HCT116 (cell line): ENCODE data around the gene DNM1. TPM values are rescaled to one million over a fixed set of nuclear protein-coding genes. Genes with fewer than 3 reads are reported as not detected.

Experiments
- ATAC-seq: fragments of 200-7000 bp; cut with Tn5 transposase; 2 replicates; pipeline ENCODE4 v1.9.1; 2020; ENCODE audit warnings: mild to moderate bottlenecking, moderate library complexity
- BruUV-seq: library from RNA; stranded (reverse); fragments of 400-500 nt; replicated peaks from 2 replicates; lab custom pipeline; 2021; lab: Mats Ljungman, UMichigan
- CTCF ChIA-PET: fragments of 300-600 bp; sonication (Branson Sonifier 250); formaldehyde crosslinking; loops from one replicate; lab custom pipeline; 2021; ENCODE audit warnings: antibody characterized with exemption; lab: Charles Lee
- POLR2A ChIA-PET: fragments of 300-600, 350-600 bp; sonication (Branson Sonifier 250); formaldehyde crosslinking; loops from one replicate; lab custom pipeline; 2021; ENCODE audit warnings: antibody characterized with exemption; lab: Charles Lee
- RAD21 ChIA-PET, 2 experiments: fragments of 300-600 bp; sonication (Branson Sonifier 250); formaldehyde crosslinking; loops; one replicate each; lab custom pipeline; 2023; ENCODE audit warnings: low total read pairs in 2 of 2; ENCODE audit not compliant: uncharacterized antibody in 2 of 2, unreplicated experiment in 2 of 2, low non-redundant PET in 1 of 2; lab: Charles Lee
- DNase-seq: peaks from one replicate; pipeline ENCODE4 v3.0.0-alpha.2; 2010; ENCODE audit warnings: low read depth, low spot score
- H2AFZ ChIP-seq: fragments of 200-600 bp; shearing (Covaris generic), sonication (generic); 2 replicates; pipeline ENCODE4 v1.6.1; 2017; ENCODE audit warnings: low read depth, mixed run types, mixed read lengths, antibody characterized with exemption, low read length; ENCODE audit not compliant: poor library complexity, severe bottlenecking
- H3K27ac ChIP-seq: 2 replicates; pipeline ENCODE4 v1.5.1; 2012; ENCODE audit warnings: low read depth, low read length
- H3K27me3 ChIP-seq: fragments of 200-600 bp; sonication (generic); 2 replicates; pipeline ENCODE4 v1.6.1; 2016; ENCODE audit warnings: mixed run types, low read length, mixed read lengths; ENCODE audit not compliant: insufficient read depth
- H3K36me3 ChIP-seq, 2 experiments: fragments of 200-500 bp in 1 of 2; fragments of 200-600 bp in 1 of 2; sonication (Bioruptor generic) in 1 of 2; sonication (generic) in 1 of 2; 2 replicates each; pipeline versions ENCODE4 v1.5.1 to v1.6.1; 2014 to 2016; ENCODE audit warnings: low read length in 2 of 2, inconsistent platforms in 1 of 2, mixed read lengths in 1 of 2, mixed run types in 1 of 2; ENCODE audit not compliant: insufficient read depth in 2 of 2, control insufficient read depth in 1 of 2
- H3K4me1 ChIP-seq, 2 experiments: fragments of 200-600 bp in 1 of 2; sonication (generic) in 1 of 2; 2 replicates each; pipeline versions ENCODE4 v1.5.1 to v1.6.1; 2012 to 2017; ENCODE audit warnings: low read length in 2 of 2, inconsistent platforms in 1 of 2, mild to moderate bottlenecking in 1 of 2, mixed read lengths in 1 of 2, mixed run types in 1 of 2, moderate library complexity in 1 of 2; ENCODE audit not compliant: insufficient read depth in 2 of 2, control insufficient read depth in 1 of 2
- H3K4me2 ChIP-seq: fragments of 200-600 bp; sonication (generic); 2 replicates; pipeline ENCODE4 v1.6.1; 2017; ENCODE audit warnings: mixed run types, low read length, mixed read lengths
- H3K4me3 ChIP-seq, 2 experiments: fragments of 200-600 bp in 1 of 2; sonication (generic) in 1 of 2; replicated peaks in 1 of 2; 2 replicates each; pipeline ENCODE4 v1.5.1; 2011 to 2016; ENCODE audit warnings: low read length in 2 of 2, control low read depth in 1 of 2, low read depth in 1 of 2, mild to moderate bottlenecking in 1 of 2, mixed read lengths in 1 of 2, mixed run types in 1 of 2
- H3K79me2 ChIP-seq: fragments of 200-600 bp; sonication (generic); 2 replicates; pipeline ENCODE4 v1.6.1; 2017; ENCODE audit warnings: mild to moderate bottlenecking, mixed run types, low read length, moderate library complexity, mixed read lengths; ENCODE audit not compliant: insufficient read depth
- H3K9ac ChIP-seq: fragments of 200-600 bp; sonication (generic); 2 replicates; pipeline ENCODE4 v1.6.1; 2016; ENCODE audit warnings: low read length, mixed read lengths
- H3K9me2 ChIP-seq: fragments of 200-600 bp; sonication (generic), shearing (Covaris generic); 2 replicates; pipeline ENCODE4 v1.6.1; 2017; ENCODE audit warnings: mixed run types, mild to moderate bottlenecking, moderate library complexity; ENCODE audit not compliant: insufficient read depth
- H3K9me3 ChIP-seq, 2 experiments: fragments of 200-500 bp in 1 of 2; fragments of 200-600 bp in 1 of 2; sonication (Bioruptor generic) in 1 of 2; sonication (generic) in 1 of 2; 2 replicates each; pipeline ENCODE4 v1.6.1; 2014 to 2017; ENCODE audit warnings: low read length in 2 of 2, mixed read lengths in 2 of 2, inconsistent platforms in 1 of 2, low read depth in 1 of 2, mild to moderate bottlenecking in 1 of 2, mixed run types in 1 of 2, moderate library complexity in 1 of 2; ENCODE audit not compliant: control insufficient read depth in 1 of 2, insufficient read depth in 1 of 2
- H4K20me1 ChIP-seq: fragments of 200-600 bp; sonication (generic), shearing (Covaris generic); 2 replicates; pipeline ENCODE4 v1.6.1; 2017; ENCODE audit warnings: mixed run types, mild to moderate bottlenecking, moderate library complexity; ENCODE audit not compliant: insufficient read depth
- ATF3 ChIP-seq: IDR thresholded peaks from 2 replicates; pipeline ENCODE4 v1.6.1; 2012
- CBX3 ChIP-seq: IDR thresholded peaks from 2 replicates; pipeline ENCODE4 v1.6.1; 2012; ENCODE audit warnings: low read depth
- CEBPB ChIP-seq: IDR thresholded peaks from 2 replicates; pipeline ENCODE4 v1.6.1; 2012; ENCODE audit warnings: low read depth
- ELF1 ChIP-seq: IDR thresholded peaks from 2 replicates; pipeline ENCODE4 v1.6.1; 2012; ENCODE audit warnings: low read depth, borderline replicate concordance
- FOSL1 ChIP-seq: IDR thresholded peaks from 2 replicates; pipeline ENCODE4 v1.6.1; 2012; ENCODE audit warnings: low read depth
- POLR2AphosphoS5 ChIP-seq: IDR thresholded peaks from 2 replicates; pipeline ENCODE4 v1.6.1; 2011; ENCODE audit warnings: mild to moderate bottlenecking, low read depth, low read length, moderate library complexity
- RAD21 ChIP-seq: IDR thresholded peaks from 2 replicates; pipeline ENCODE4 v1.6.1; 2012; ENCODE audit warnings: low read depth, mild to moderate bottlenecking
- REST ChIP-seq: IDR thresholded peaks from 2 replicates; pipeline ENCODE4 v1.6.1; 2012; ENCODE audit warnings: low read depth
- SP1 ChIP-seq: IDR thresholded peaks from 2 replicates; pipeline ENCODE4 v1.6.1; 2012; ENCODE audit warnings: low read depth
- SRF ChIP-seq: IDR thresholded peaks from 2 replicates; pipeline ENCODE4 v1.6.1; 2012; ENCODE audit warnings: low read depth
- TCF7L2 ChIP-seq: IDR thresholded peaks from 2 replicates; pipeline ENCODE4 v1.7.0; 2011; ENCODE audit warnings: borderline replicate concordance, inconsistent platforms; ENCODE audit not compliant: insufficient read depth, insufficient read length; ENCODE audit errors: extremely low read depth
- YY1 ChIP-seq: IDR thresholded peaks from 2 replicates; pipeline ENCODE4 v1.6.1; 2011; ENCODE audit warnings: low read length, low read depth, moderate library complexity, mild to moderate bottlenecking; ENCODE audit not compliant: insufficient replicate concordance; ENCODE audit errors: extremely low read depth
- ZBTB33 ChIP-seq: IDR thresholded peaks from 2 replicates; pipeline ENCODE4 v1.6.1; 2011; ENCODE audit warnings: mild to moderate bottlenecking, low read length, moderate library complexity; ENCODE audit not compliant: insufficient replicate concordance; ENCODE audit errors: extremely low read depth
- ZFX ChIP-seq: fragments of 450-650 bp; IDR thresholded peaks from 2 replicates; pipeline ENCODE4 v1.6.1; 2017
- intact Hi-C: fragments of 100-400 bp; cut with micrococcal nuclease; formaldehyde crosslinking; loops from 2 replicates; pipeline ENCODE4 v1.10.0; 2022
- total RNA-seq: library from RNA; stranded (reverse); gene quantifications from one replicate; pipeline ENCODE4 v1.2.1, GENCODE V29; 2021; ENCODE audit not compliant: unreplicated experiment

DNM1 gene
- total RNA-seq, 1 experiment from 2014 or later = 12.0 TPM

- Histone ChIP-seq H3K36me3 (no peaks in the 10 kb centered on the region), H3K9ac (no peak overlapping the region), H3K4me3 (no peak overlapping the region), H3K27me3 (no peaks in the 10 kb centered on the region), H2AFZ (no peak overlapping the region), H3K4me1 (no peaks in the 10 kb centered on the region), H3K9me2 (no peaks in the 10 kb centered on the region), H3K27ac (no peak overlapping the region), H3K4me2 (no peak overlapping the region), H3K79me2 (no peaks in the 10 kb centered on the region), H4K20me1 (no peaks in the 10 kb centered on the region), H3K9me3 (no peaks in the 10 kb centered on the region)
- POLR2A ChIA-PET = no interaction called here
- intact Hi-C loops = no loop called here
- no peak for ATAC-seq
- RAD21 ChIA-PET = no interaction called here
- no TSS peak for BruUV-seq
- CTCF ChIA-PET = no interaction called here
- TF ChIP-seq CEBPB = no peak
- no peak for TF ChIP-seq REST
- no peak for TF ChIP-seq TCF7L2
- no peak for TF ChIP-seq ZBTB33
- TF ChIP-seq ELF1 = no peak
- no peak for TF ChIP-seq SRF
- no peak for TF ChIP-seq POLR2AphosphoS5
- no peak for TF ChIP-seq ATF3
- TF ChIP-seq SP1 = no peak
- TF ChIP-seq FOSL1 = no peak
- TF ChIP-seq RAD21 = no peak
- no peak for TF ChIP-seq ZFX
- no peak for TF ChIP-seq CBX3
- TF ChIP-seq YY1 = no peak
- no peak for DNase-seq
Observed at GRCh38 chr9:128244091-128244836, 41.1 kb downstream of the DNM1 start.
